Measurements from ENCODE around the gene ARAP2. TPM values are rescaled to one million over a fixed set of nuclear protein-coding genes. Genes with fewer than 3 reads are reported as not detected.

ARAP2 gene
- 0.06 and 0.40 TPM in 2 replicates for total RNA-seq

GRCh38 chr4:36244257-36245082 is at the start of gene ARAP2:
TSS of gene ARAP2 (minus strand) at chr4:36244514. CDS start at chr4:36229486, 15,028 bp downstream.

GRCh38 chr4:36281384-36282106 is 37.2 kb upstream of the ARAP2 start, which contains the start of gene DTHD1:
TSS of gene DTHD1 (plus strand) at chr4:36281616. CDS start at chr4:36281759, 143 bp downstream.

Other genes with a start within 250 kb of the ARAP2 start
- not detected in 2 replicates for gene DTHD1, start 37.1 kb upstream of the ARAP2 start, total RNA-seq

Measured in aortic smooth muscle cell (primary cell).